ENCODE data around the gene PDZRN3.

Gene PDZRN3

DNA sequence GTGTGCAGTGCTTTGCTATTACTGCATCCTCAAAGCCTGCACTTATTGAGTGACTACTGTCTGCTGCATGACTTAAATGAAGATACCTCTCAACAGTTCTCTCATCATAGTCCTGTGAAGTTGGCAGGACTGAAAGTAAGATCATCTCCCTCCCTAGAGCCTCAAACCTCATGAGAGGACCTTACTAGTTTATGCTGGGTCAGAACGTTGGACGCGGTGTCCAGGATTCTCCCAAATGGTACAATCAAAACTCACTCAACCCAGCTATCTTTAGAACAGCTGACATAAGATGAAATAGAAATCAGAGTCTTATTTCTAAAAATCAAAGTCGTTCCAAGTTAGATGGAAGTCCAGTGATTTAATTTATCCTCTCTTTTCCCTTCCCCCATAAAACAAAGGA, 219.7 kb downstream of the PDZRN3 start:
- peaks cover 3% of the 10 kb centered on the region for H3K27me3 Mint-ChIP-seq
- H3K36me3 Mint-ChIP-seq (ENCODE audit: low read depth), result no peaks in the 10 kb centered on the region
- H3K4me1 Mint-ChIP-seq, result no peaks in the 10 kb centered on the region
- no peak for DNase-seq
- no peak for ATAC-seq
- no peaks in the 10 kb centered on the region for H3K9me3 Mint-ChIP-seq
- no peak overlapping the region for H3K4me3 Mint-ChIP-seq
- no peak overlapping the region for H3K27ac Mint-ChIP-seq

DNA sequence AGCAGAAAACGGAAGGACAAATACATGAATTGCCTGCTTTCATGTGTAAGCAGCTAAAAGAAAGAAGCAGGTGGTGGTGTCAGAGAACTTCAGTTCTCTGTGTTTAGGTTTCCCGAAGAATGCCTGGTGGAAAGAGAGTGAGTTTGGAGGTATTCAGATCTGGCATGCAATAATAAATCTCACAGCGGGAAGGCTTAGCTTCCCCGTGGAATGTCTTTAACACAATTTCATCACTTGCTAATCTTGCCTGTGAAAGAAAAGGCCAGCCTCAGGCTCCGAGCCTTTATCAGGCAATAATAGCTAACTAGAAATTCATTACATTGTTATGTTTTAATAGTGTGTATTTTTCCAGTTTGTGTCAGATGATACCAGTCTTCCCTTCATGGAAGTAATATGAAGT, 220.3 kb downstream of the PDZRN3 start:
- H3K4me1 Mint-ChIP-seq, result no peaks in the 10 kb centered on the region
- H3K9me3 Mint-ChIP-seq, result no peaks in the 10 kb centered on the region
- peaks cover 3% of the 10 kb centered on the region for H3K27me3 Mint-ChIP-seq
- ATAC-seq, result no peak
- no peak overlapping the region for H3K27ac Mint-ChIP-seq
- H3K4me3 Mint-ChIP-seq, result no peak overlapping the region
- no peak for DNase-seq
- H3K36me3 Mint-ChIP-seq (ENCODE audit: low read depth), result no peaks in the 10 kb centered on the region

DNA sequence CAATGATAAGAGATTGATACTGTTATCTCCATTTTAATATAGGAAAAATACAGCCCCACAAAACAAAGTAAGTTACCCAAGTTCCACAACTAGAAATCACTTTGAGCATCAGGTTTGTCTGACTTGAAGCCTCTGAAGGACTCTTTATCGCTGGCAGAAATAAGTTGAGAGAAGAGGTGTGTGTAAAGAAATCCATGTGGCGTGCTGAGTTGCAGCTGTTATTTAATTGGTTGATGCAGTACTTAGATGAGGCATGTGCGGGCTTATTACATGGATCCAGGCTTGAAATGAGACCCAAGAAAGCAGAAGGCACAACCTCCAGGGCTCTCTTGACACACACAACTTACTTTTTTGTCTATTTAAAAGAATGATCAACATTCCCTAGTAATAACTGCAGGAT, 221.3 kb downstream of the PDZRN3 start:
- H3K27ac Mint-ChIP-seq, result no peak overlapping the region
- no peaks in the 10 kb centered on the region for H3K27me3 Mint-ChIP-seq
- ATAC-seq (no peak), DNase-seq (no peak)
- H3K36me3 Mint-ChIP-seq (ENCODE audit: low read depth), result no peaks in the 10 kb centered on the region
- no peak overlapping the region for H3K4me3 Mint-ChIP-seq
- no peaks in the 10 kb centered on the region for H3K4me1 Mint-ChIP-seq
- no peaks in the 10 kb centered on the region for H3K9me3 Mint-ChIP-seq

DNA sequence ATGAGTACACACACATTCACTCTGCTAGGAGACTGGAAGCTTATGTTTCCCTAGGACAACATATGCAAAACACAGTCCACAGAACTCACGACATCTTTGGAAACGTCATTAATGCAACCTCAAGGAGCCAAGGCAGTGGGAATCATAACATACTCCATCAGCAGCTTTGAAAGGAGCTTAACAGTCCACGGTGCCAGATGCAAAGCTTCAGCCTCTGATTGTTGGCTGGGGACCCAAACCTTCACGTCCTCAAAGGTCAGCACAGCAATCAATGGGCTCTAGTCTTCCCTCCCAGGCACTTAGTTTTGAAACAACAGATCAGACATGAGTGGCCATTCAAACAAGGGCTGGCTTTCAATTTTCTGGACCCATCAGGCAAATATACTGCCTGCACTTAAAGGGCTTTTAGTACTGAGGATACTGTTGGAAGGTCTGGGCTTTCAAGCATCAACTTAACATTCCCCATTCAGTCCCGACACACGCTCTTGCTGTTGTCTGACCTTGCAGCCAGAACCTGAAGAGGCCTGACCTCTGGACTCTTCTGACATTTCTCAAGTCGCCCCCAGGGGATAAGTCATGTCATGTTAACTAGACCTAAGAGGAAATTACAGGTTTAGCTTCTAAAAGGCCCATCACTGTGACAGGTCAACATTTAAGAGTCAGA, 223.0 kb downstream of the PDZRN3 start:
- no peaks in the 10 kb centered on the region for H3K27me3 Mint-ChIP-seq
- no peaks in the 10 kb centered on the region for H3K36me3 Mint-ChIP-seq (ENCODE audit: low read depth)
- DNase-seq (no peak), ATAC-seq (no peak)
- no peaks in the 10 kb centered on the region for H3K4me1 Mint-ChIP-seq
- no peak overlapping the region for H3K4me3 Mint-ChIP-seq
- no peak overlapping the region for H3K27ac Mint-ChIP-seq
- H3K9me3 Mint-ChIP-seq, result no peaks in the 10 kb centered on the region

DNA sequence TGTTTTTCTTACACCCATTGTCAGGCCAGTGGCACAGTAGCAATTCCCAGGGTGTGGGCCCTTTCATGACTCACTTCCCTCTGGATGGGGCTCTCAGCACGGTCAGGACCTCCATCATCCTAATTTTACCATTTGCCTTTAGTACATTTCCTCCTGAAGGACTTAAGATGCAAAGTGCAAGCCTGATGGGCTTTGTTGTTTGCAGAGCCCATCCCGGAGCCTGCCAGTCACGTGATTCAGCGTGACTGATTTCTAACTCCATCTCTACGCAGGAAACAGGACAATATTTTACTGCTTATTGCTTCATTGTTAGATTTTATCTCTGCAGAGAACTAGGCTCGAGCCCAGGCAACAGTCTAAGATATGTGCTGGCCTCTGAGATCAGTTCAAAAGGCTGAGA, 223.7 kb downstream of the PDZRN3 start:
- Mint-ChIP-seq H3K27ac (no peak overlapping the region), H3K36me3 (ENCODE audit: low read depth) (no peaks in the 10 kb centered on the region), H3K27me3 (no peaks in the 10 kb centered on the region), H3K4me1 (no peaks in the 10 kb centered on the region), H3K4me3 (no peak overlapping the region), H3K9me3 (no peaks in the 10 kb centered on the region)
- no peak for ATAC-seq
- DNase-seq, result no peak

DNA sequence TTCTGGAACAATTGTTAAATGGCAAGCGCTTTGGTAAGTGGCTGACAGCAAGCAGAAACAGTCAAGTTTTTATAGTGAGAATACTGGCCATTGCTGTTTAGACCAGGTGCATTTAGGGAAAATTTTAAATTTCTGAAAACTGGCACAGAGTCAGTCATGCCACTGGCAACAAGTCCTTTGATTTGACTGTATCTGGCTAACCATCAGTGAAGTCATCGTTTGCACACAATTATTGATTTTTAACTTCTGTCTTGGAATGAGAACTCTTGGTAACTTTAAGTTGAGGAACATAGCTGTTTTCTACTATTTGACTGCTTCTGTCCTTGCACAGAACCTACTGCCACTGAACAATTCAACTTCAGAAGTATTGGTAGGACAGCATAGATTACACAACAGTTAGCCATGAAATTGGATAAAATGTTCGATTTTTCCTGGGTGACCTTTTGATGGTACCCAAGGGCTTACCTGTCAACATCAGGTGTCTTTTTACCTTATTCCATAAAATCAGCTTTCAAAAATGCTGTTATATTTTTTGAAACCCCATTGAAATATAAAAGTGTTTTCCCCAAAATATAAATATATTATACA, 225.0 kb downstream of the PDZRN3 start:
- no peaks in the 10 kb centered on the region for H3K9me3 Mint-ChIP-seq
- H3K4me1 Mint-ChIP-seq, result no peaks in the 10 kb centered on the region
- DNase-seq, result no peak
- H3K27ac Mint-ChIP-seq, result no peak overlapping the region
- no peaks in the 10 kb centered on the region for H3K36me3 Mint-ChIP-seq (ENCODE audit: low read depth)
- no peaks in the 10 kb centered on the region for H3K27me3 Mint-ChIP-seq
- ATAC-seq, result no peak
- no peak overlapping the region for H3K4me3 Mint-ChIP-seq

DNA sequence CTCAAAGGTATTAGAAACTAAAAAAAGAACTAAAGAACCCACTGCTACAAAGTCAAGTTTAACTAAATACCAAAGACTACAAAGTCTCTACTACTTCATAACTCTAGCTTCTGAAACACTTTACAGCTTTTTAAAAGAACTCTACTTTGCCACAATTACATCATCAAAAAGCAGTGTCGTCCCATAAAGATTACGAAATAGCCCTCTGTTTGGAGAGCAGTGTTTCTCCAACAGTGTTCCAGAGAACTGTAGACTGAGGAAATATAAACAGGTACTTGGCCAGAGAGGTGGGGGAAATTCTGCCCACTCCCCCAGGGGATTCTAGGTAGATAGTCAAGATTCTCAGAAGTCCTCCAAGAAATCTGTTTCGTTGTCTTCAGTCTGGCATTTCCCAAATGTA, 225.6 kb downstream of the PDZRN3 start:
- ATAC-seq, result no peak
- H3K9me3 Mint-ChIP-seq, result no peaks in the 10 kb centered on the region
- H3K27me3 Mint-ChIP-seq, result no peaks in the 10 kb centered on the region

DNA sequence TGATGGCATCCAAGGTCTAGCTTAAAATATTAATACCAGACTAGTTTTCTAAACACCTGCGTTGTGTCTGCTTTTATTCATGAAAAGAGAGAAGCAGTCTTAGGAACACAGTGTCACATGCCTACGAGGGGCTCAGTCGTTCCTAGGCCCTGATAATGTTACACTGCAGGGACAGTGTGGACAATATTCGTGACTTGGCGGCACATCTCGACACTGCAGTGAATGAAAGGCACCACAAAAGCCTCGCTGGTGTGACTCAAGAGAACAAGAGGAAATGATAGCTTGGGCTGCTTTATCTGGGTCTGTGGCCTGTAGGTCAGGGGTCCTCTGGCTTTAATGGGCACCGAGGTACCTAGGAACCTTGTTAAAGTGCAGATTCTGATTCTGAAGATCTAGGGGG, 226.7 kb downstream of the PDZRN3 start:
- Mint-ChIP-seq H3K27me3 (no peaks in the 10 kb centered on the region), H3K4me1 (no peaks in the 10 kb centered on the region), H3K9me3 (no peaks in the 10 kb centered on the region), H3K4me3 (no peak overlapping the region), H3K36me3 (ENCODE audit: low read depth) (no peaks in the 10 kb centered on the region), H3K27ac (no peak overlapping the region)
- DNase-seq, result no peak
- no peak for ATAC-seq

More for the DNA sequence above, 225.6 kb downstream of the PDZRN3 start:
- Mint-ChIP-seq H3K4me3 (no peak overlapping the region), H3K36me3 (ENCODE audit: low read depth) (no peaks in the 10 kb centered on the region), H3K4me1 (no peaks in the 10 kb centered on the region), H3K27ac (no peak overlapping the region)
- no peak for DNase-seq

DNA sequence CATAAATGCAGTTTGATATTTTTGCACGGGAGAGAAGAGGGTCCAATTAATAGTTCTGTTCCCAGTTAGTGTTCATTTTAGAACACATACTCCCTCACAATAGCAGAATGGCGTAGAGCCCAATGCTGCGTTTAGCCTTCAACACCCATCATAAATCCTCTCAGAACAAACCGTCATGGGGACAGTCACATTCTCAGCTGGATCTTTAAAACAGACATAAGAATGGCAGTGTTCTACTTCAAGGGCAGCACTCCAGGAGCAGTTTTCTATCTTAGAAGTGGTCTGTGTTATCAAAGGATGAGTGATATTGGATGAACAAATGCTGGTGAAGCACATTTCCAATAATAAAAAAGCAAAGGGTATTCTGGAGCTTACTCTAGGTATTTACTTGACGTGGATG, 230.5 kb downstream of the PDZRN3 start:
- DNase-seq (no peak), ATAC-seq (no peak)
- Mint-ChIP-seq H3K27ac (no peak overlapping the region), H3K4me1 (no peaks in the 10 kb centered on the region), H3K36me3 (ENCODE audit: low read depth) (no peaks in the 10 kb centered on the region), H3K9me3 (no peaks in the 10 kb centered on the region), H3K4me3 (no peak overlapping the region), H3K27me3 (no peaks in the 10 kb centered on the region)

DNA sequence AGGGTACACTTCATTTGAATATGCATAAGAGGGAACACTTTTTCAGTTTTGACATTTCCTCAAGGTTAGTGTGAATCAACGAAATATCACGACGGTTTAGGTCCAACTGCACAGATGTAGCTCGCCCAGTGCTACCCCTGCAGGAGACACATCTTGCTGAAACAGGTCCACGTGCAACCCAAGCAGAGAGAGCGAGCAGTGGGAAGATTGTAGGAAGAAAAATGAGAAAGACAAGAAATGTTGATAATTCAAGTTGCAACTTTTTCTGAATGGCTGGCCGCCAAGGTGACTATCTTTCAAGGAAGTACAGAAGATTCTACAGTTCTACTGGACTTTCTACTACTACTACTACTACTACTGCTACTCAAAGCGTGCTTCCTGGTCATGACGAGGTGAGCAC, 231.7 kb downstream of the PDZRN3 start:
- H3K9me3 Mint-ChIP-seq, result no peaks in the 10 kb centered on the region
- DNase-seq, result no peak
- no peaks in the 10 kb centered on the region for H3K4me1 Mint-ChIP-seq
- no peaks in the 10 kb centered on the region for H3K27me3 Mint-ChIP-seq
- no peak for ATAC-seq
- H3K4me3 Mint-ChIP-seq, result no peak overlapping the region
- no peaks in the 10 kb centered on the region for H3K36me3 Mint-ChIP-seq (ENCODE audit: low read depth)
- H3K27ac Mint-ChIP-seq, result no peak overlapping the region

DNA sequence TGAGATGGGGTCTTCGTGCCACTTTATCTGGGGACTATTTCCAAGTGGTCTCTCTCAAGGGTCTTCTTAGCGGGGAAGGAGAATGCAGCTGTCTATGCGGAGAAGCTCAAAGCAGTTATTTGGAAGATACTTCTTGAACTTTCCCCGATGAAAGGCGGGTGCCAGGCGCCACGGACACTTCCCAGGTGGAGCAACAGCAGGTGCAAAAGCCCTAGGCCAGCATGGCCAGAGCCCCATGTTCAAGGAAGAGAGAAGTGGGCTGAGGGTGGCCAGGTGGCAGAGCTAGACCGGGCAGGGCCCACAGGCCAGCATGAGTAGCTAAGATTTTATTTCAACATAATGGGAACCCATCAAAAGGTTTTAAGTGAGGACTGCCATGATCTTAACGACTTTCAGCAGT, 232.8 kb downstream of the PDZRN3 start:
- no peak for ATAC-seq
- Mint-ChIP-seq H3K4me3 (no peak overlapping the region), H3K27me3 (peaks cover under 1% of the 10 kb centered on the region), H3K9me3 (no peaks in the 10 kb centered on the region), H3K4me1 (no peaks in the 10 kb centered on the region), H3K27ac (no peak overlapping the region), H3K36me3 (ENCODE audit: low read depth) (no peaks in the 10 kb centered on the region)
- DNase-seq, result no peak

DNA sequence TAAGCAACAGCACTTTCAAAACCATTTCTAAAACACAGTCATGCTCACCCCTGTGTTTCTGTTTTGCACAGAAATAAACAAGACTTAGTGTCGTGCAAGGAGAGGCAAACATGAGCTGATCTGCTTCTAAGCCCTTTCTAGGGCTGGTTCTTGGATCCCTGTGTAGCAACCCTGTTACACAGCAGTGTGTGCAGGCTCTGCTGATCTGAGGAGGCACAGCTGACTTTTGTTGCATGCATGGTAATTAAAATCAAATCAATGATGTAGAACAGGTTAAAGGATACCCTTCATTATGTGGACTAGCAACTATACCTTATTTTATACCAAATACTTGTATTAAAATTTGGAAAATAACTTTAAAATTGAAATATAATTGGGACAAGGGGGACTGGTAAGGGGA, 234.8 kb downstream of the PDZRN3 start:
- DNase-seq (no peak), ATAC-seq (no peak)
- Mint-ChIP-seq H3K36me3 (ENCODE audit: low read depth) (no peaks in the 10 kb centered on the region), H3K4me1 (no peaks in the 10 kb centered on the region), H3K27ac (no peak overlapping the region), H3K27me3 (peaks cover 1% of the 10 kb centered on the region), H3K9me3 (peaks cover under 1% of the 10 kb centered on the region), H3K4me3 (no peak overlapping the region)

DNA sequence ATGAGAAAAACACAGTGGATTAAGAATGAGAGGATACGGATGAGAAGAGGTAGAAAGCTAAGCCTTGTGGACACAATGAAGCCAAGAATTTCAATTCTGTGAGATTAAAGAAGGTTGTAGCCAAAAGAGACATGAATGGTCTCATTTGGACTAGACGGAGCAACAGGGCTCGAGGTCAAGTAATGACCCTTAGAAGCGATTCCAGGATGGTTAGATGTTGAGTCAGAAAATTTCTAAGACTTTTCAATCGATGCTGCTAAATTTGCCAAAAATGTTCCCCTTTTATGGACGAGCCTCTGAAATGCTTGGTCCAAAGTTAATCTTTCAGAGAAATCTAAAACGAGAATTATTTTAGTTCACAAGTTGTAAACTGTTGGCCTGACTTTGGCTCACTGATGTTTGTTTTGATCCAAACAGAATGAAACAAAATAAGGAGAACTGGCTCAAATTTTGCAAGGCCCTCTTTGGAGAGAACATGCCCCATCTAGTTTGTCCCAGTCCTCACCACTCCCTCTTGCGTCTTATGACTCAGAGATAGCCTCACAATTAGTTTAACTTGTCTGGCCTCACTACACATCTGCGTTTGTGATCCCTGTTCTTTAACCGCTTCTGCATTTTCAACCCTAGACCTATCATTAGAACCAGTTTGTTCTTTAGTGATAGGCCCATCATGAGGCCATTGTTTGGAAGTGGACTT, 235.5 kb downstream of the PDZRN3 start:
- DNase-seq (no peak), ATAC-seq (no peak)
- no peak overlapping the region for H3K4me3 Mint-ChIP-seq
- H3K4me1 Mint-ChIP-seq, result no peaks in the 10 kb centered on the region
- peaks cover 4% of the 10 kb centered on the region for H3K9me3 Mint-ChIP-seq
- H3K27ac Mint-ChIP-seq, result no peak overlapping the region
- no peaks in the 10 kb centered on the region for H3K36me3 Mint-ChIP-seq (ENCODE audit: low read depth)
- peaks cover 1% of the 10 kb centered on the region for H3K27me3 Mint-ChIP-seq

DNA sequence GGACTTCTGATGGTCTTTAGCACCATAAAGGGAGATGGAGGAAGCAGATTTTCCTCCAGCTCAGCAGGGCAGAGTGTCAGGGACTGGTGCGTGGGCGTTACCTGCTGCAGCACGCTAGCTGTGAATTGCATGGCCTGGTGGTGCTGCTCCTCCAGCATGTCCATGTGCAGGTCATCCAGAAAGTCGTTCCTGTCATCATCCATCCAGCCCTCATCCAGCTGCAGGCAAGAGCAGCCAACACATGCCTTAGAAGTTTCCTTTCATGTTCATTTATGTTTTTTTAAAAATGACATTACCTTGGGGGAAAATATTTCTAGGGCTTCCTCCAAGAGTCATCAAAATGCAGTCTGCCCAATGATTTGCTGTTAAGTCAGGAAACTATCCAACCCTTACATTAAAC, 239.2 kb downstream of the PDZRN3 start:
- ATAC-seq, result no peak
- DNase-seq, result no peak
- peaks cover 1% of the 10 kb centered on the region for H3K27me3 Mint-ChIP-seq
- H3K36me3 Mint-ChIP-seq (ENCODE audit: low read depth), result no peaks in the 10 kb centered on the region
- H3K9me3 Mint-ChIP-seq, result peaks cover 10% of the 10 kb centered on the region
- no peaks in the 10 kb centered on the region for H3K4me1 Mint-ChIP-seq
- H3K27ac Mint-ChIP-seq, result no peak overlapping the region
- H3K4me3 Mint-ChIP-seq, result no peak overlapping the region

DNA sequence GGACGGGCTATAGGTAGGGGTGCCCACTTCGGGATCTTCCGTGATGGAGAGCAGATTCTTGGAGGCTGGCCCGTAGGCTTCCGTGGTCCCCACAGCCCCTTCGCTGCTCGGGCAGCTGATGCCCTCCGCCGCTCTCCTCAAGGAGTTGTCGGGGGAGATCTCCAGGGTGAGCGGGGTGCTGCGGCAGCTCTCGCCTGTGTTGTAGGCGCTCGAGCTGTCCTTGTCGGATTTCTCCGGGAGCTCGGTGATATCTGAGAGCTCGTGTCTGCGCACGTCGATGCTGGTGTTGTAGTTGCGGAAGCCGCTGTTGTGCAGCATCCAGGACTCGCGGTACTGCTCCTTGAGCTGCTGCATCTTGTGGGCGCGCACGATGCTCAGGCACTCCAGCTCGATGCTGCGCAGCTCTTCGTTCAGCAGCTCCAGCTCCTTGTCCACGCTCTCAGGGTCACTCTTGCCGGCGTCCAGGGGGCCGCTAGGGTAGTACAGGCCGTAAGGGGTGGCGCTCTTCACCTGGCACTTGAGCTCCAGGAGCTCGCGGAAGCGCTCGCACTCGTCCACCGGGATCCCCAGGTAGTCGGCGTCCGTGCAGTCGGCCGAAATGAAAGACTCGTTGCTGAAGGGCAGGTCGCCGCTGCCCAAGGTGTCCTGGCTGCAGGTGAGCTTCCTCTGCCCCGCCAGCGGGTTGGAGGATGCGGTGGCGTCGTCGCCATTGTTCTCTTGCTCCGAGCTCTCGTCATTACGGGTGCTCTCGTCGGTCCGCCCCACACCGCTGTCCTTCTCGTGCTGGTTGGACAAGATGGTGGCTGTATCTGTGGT, 240.4 kb downstream of the PDZRN3 start:
- DNase-seq, result no peak
- Mint-ChIP-seq H3K36me3 (ENCODE audit: low read depth) (no peaks in the 10 kb centered on the region), H3K9me3 (peaks cover 10% of the 10 kb centered on the region), H3K27ac (no peak overlapping the region), H3K4me1 (no peaks in the 10 kb centered on the region), H3K27me3 (peaks cover 1% of the 10 kb centered on the region), H3K4me3 (no peak overlapping the region)
- ATAC-seq, result no peak

Measured in activated naive CD8-positive, alpha-beta T cell treated with anti-CD3 and anti-CD28 coated beads, Interleukin-2, amount 50 U/mL, for 24 hours (primary cell).